Panc1 (cell line): Measurements from ENCODE around the gene SWAP70.

Source experiments
- CTCF ChIP-seq: fragments of 450-650 bp; IDR thresholded peaks from 2 replicates; pipeline ENCODE4 v1.5.1; 2017; ENCODE audit warnings: mild to moderate bottlenecking
- POLR2AphosphoS5 ChIP-seq: IDR thresholded peaks from 2 replicates; pipeline ENCODE4 v1.6.1; 2012; ENCODE audit warnings: mild to moderate bottlenecking, low read depth, low read length, moderate library complexity
- REST ChIP-seq, 2 experiments: IDR thresholded peaks; 2 replicates each; pipeline ENCODE4 v1.6.1; 2011 to 2012; ENCODE audit warnings: low read depth in 2 of 2, control low read depth in 1 of 2, low read length in 1 of 2, mild to moderate bottlenecking in 1 of 2, moderate library complexity in 1 of 2; ENCODE audit not compliant: insufficient read depth in 1 of 2
- SIN3A ChIP-seq: IDR thresholded peaks from 2 replicates; pipeline ENCODE4 v1.6.1; 2012; ENCODE audit warnings: low read depth, mild to moderate bottlenecking, low read length, moderate library complexity, borderline replicate concordance; ENCODE audit not compliant: insufficient read depth
- TCF7L2 ChIP-seq: IDR thresholded peaks from 2 replicates; pipeline ENCODE4 v1.6.1; 2011; ENCODE audit warnings: mild to moderate bottlenecking, low read depth, low read length, inconsistent platforms

GRCh38 chr11:9633679-9634078 lies 30.2 kb upstream of the SWAP70 start:
- TF ChIP-seq CTCF = no peak
- no peak for TF ChIP-seq POLR2AphosphoS5
- TF ChIP-seq REST (IDR thresholded peaks at IDR 0.05; ENCODE audit: insufficient read depth in 1 of 2, low read depth in 2 of 2, low read length in 1 of 2) = no peak
- no peak for TF ChIP-seq TCF7L2
- TF ChIP-seq SIN3A = no peak
